Retinal pigment epithelial cell (primary cell): ENCODE data around the gene CAMKV.
"Not testable (repeated sequence)": the region's sequence is repeated elsewhere in the genome, so short reads cannot be mapped to it uniquely, and the experiment has no call there.

Source experiments
- DNase-seq: peaks from one replicate; pipeline ENCODE4 v3.0.0-alpha.2; 2010; ENCODE audit warnings: low read depth
- H3K4me3 ChIP-seq: 2 replicates; pipeline ENCODE4 v1.5.1; 2011; ENCODE audit warnings: mild to moderate bottlenecking, low read length, control low read depth, moderate library complexity
- CTCF ChIP-seq: conservative IDR thresholded peaks from 2 replicates; pipeline ENCODE4 v1.5.1; 2011; ENCODE audit warnings: low read depth, low read length, control low read depth, inconsistent platforms

Gene CAMKV

DNA sequence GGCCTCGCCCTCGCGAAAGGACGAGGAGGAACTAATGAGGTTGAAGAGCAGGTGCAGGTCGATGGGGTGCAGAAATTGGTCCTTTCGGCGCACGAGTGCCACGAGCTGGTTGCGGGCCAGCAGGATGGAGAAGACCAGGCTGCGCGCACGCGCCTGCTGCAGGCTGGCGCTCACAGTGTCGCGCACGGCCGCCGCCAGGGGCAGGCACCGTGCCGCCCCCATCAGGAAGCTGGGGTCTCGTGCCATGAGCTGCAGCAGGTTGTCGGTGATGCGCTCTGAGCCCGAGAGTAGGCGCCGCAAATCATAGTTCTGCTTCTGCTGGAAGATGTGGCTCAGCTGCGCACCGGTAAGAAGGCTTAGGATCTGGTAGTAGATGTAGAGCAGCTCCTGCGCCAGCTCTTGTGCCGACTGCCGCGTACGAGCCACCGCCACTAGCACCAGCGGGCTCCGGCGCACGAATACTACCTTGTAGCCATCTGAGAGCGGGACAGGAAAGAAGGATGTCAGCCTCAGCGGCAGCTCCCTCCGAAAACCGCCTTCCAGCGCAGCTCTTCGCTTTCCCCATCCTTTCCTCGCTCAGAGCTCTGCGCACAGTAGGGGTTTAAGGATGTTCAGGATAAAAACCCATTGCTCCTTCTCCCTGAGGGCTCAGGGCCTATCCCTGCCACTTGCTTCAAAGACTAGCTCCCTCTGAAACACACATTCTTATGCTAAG, 40.9 kb upstream of the CAMKV start:
- no peak overlapping the region for H3K4me3 ChIP-seq
- TF ChIP-seq CTCF: no peak
- no peak for DNase-seq

- TF ChIP-seq CTCF: no peak
- no peak overlapping the region for H3K4me3 ChIP-seq
- DNase-seq: no peak
Measured at GRCh38 chr3:49908373-49909199, 38.9 kb upstream of the CAMKV start.

DNA sequence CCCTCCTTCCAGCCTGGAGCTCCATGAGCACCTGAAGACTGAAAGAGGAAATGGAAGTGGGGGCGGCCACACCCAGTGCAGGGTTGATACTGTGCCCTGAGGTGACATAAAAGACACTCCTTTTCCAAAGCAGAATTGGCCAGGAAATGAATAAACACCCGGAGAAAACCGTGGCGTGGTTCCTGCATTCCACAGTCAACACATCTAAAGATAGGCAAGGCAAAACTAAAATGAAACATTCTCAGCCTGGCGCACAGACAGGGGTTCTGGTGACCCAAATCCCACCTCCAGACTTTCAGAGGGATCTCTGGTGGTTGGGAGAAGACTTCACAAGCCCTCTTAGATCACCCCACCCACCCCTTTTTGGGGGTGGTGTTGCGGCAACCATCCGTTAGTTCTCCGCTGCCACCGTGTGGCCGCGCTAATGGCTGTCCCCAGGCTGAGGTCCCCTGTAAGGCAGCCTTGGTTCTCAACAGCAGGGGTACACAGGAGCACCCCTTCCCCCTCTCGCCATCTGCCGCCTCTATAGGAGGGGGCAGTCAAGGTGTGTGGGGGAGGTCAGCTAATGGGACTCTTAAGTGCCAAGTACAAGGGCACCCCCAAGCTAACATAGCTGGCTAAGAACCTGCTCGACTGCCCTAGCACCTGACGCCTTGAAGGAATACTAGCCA, 36.5 kb upstream of the CAMKV start:
- no peak overlapping the region for H3K4me3 ChIP-seq
- DNase-seq: no peak
- peak; percentile 79 for TF ChIP-seq CTCF

- H3K4me3 ChIP-seq, DNase-seq: not testable (repeated sequence)
Measured at GRCh38 chr3:49904448-49904847, 34.7 kb upstream of the CAMKV start.

DNA sequence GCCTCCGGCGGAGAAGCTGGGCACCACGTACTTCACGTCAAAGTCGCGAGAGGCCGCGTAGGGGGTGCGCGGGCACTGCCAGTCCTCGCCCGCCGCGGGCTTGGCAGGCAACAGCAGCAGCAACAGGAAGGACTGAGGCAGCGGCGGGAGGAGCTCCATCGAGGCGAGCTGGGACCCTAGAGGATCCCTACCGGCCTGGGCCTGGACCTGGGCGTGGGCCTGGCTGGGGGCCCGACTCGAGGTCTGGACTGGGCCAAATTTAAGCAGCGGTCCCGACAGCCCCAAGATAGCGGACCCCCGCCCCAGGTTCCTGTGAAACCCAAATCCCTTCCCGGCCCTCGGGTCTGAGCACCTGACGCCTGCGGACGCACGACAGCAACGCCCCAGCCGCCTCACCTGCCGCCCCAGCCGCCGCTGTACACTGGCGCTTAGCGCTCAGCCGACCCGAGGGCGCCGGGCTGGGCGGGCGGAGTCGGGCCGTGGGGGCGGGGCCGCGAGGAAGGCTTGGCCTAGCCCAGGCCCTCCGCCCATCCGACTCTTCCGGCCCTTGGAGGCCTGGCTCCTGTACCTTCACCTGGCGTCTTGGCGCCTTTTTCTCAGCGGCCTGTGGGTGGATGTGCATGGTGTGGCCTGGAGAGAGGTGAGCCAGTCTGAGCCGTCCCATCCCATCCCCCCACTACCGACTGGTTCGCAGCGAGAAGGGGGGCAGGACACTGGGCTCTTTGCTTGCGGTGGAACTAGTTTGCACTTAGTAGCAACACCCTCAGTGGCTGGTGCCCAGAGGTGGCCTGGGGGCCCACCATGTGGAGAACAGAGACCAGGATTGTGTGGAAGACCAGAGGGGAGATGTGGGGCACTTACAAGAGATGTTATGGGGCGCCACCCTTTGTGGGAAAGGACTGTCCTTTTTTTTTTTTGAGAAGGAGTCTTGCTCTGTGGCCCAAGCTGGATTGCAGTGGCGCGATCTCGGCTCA, 34.0 kb upstream of the CAMKV start, which contains the start of gene MST1R:
TSS of gene MST1R (minus strand) at position 423 of the 974 bp plus-strand sequence. CDS start at position 159, 264 bp downstream.
- no peak for DNase-seq
- TF ChIP-seq CTCF: no peak
- H3K4me3 ChIP-seq: peak within 1 kb of the TSS; percentile 25

GRCh38 chr3:49902511-49903345, 33.0 kb upstream of the CAMKV start:
- no peak for DNase-seq
- H3K4me3 ChIP-seq: no peak overlapping the region
- TF ChIP-seq CTCF: no peak
